PC-3 (cell line): ENCODE results near the gene KIF20A. TPM values are rescaled to one million over a fixed set of nuclear protein-coding genes. Genes with fewer than 3 reads are reported as not detected.
A peak's percentile ranks its signal among the peaks of the same experiment; 100 is the strongest.

Experiments used
- ATAC-seq: fragments of 200-7000 bp; cut with Tn5 transposase; 2 replicates; pipeline ENCODE4 v1.9.1; 2020; ENCODE audit warnings: mild to moderate bottlenecking, moderate library complexity
- BruUV-seq: library from RNA; stranded (reverse); fragments of 400-500 nt; replicated peaks from 2 replicates; lab custom pipeline; 2021; lab: Mats Ljungman, UMichigan
- CTCF ChIA-PET: fragments of 300-600 bp; sonication (Branson Sonifier 250); formaldehyde crosslinking; loops from one replicate; lab custom pipeline; 2022; ENCODE audit warnings: antibody characterized with exemption; lab: Charles Lee
- POLR2A ChIA-PET: fragments of 300-600 bp; sonication (Branson Sonifier 250); formaldehyde crosslinking; loops from one replicate; lab custom pipeline; 2022; ENCODE audit warnings: antibody characterized with exemption; ENCODE audit not compliant: unreplicated experiment; lab: Charles Lee
- DNase-seq: peaks from one replicate; pipeline ENCODE4 v3.0.0-alpha.2; 2015
- H2AFZ ChIP-seq: fragments of 300-600 bp; sonication (generic); 2 replicates; pipeline ENCODE4 v1.6.0; 2016; ENCODE audit warnings: antibody characterized with exemption, low read length
- H3F3A ChIP-seq: fragments of 300-600 bp; sonication (generic); one replicate; pipeline ENCODE4 v1.6.0; 2017; ENCODE audit warnings: antibody characterized with exemption, low read length, control low read depth, mild to moderate bottlenecking; ENCODE audit not compliant: unreplicated experiment
- H3K27ac ChIP-seq: fragments of 300-600 bp; sonication (generic); 2 replicates; pipeline ENCODE4 v1.5.1; 2016; ENCODE audit warnings: mild to moderate bottlenecking, low read length
- H3K27me3 ChIP-seq: fragments of 300-600 bp; sonication (generic); 2 replicates; pipeline ENCODE4 v1.6.1; 2016; ENCODE audit warnings: low read length, mixed read lengths
- H3K36me3 ChIP-seq: fragments of 300-600 bp; sonication (generic); 2 replicates; pipeline ENCODE4 v1.6.1; 2016; ENCODE audit warnings: low read depth, mixed run types, low read length, mixed read lengths
- H3K4me1 ChIP-seq: fragments of 300-600 bp; sonication (generic); 2 replicates; pipeline ENCODE4 v1.5.1; 2016; ENCODE audit warnings: low read length; ENCODE audit not compliant: insufficient read depth
- H3K4me2 ChIP-seq: fragments of 300-600 bp; sonication (generic); 2 replicates; pipeline ENCODE4 v1.6.0; 2016; ENCODE audit warnings: low read length
- H3K4me3 ChIP-seq: fragments of 300-600 bp; sonication (generic); 2 replicates; pipeline ENCODE4 v1.5.1; 2016; ENCODE audit warnings: mild to moderate bottlenecking, low read length, mixed read lengths
- H3K79me2 ChIP-seq: fragments of 300-600 bp; sonication (generic); 2 replicates; pipeline ENCODE4 v1.6.1; 2017; ENCODE audit warnings: low read length, mixed read lengths
- H3K9ac ChIP-seq: fragments of 300-600 bp; sonication (generic); 2 replicates; pipeline ENCODE4 v1.6.0; 2016; ENCODE audit warnings: mild to moderate bottlenecking, low read length
- H3K9me2 ChIP-seq: fragments of 300-600 bp; sonication (generic); replicated peaks from 2 replicates; pipeline ENCODE4 v1.6.1; 2016; ENCODE audit warnings: mixed run types, low read length, mixed read lengths
- H3K9me3 ChIP-seq: fragments of 300-600 bp; sonication (generic); 2 replicates; pipeline ENCODE4 v1.6.1; 2016; ENCODE audit warnings: low read length, mixed read lengths
- H4K20me1 ChIP-seq: fragments of 300-600 bp; sonication (generic); 2 replicates; pipeline ENCODE4 v1.6.1; 2016; ENCODE audit warnings: low read length, mixed read lengths
- EZH2 ChIP-seq: fragments of 300-600 bp; sonication (generic); IDR thresholded peaks from one replicate; pipeline ENCODE4 v1.6.1; 2017; ENCODE audit warnings: antibody characterized with exemption, mild to moderate bottlenecking, low read length; ENCODE audit not compliant: unreplicated experiment
- EZH2phosphoT487 ChIP-seq: fragments of 300-600 bp; sonication (generic); IDR thresholded peaks from 2 replicates; pipeline ENCODE4 v1.6.1; 2018; ENCODE audit warnings: mild to moderate bottlenecking, antibody characterized with exemption, low read length, borderline replicate concordance
- intact Hi-C: fragments of 100-400 bp; cut with micrococcal nuclease; formaldehyde crosslinking; loops from 2 replicates; pipeline ENCODE4 v1.9.0; 2023
- total RNA-seq: library from RNA; depleted of rRNA; stranded (reverse); fragments of >200 nt; gene quantifications from 2 replicates; pipeline ENCODE4 v1.2.3, GENCODE V29; 2014
- TF ChIP-seq, protein P1 (sequence below): fragments of 300-600 bp; sonication (generic); conservative IDR thresholded peaks from 2 replicates; pipeline ENCODE4 v1.5.1; 2017; ENCODE audit warnings: antibody characterized with exemption, low read depth, mild to moderate bottlenecking, low read length

The KIF20A gene
- total RNA-seq, 1 experiment from 2014 or later: 55.5 TPM

DNA sequence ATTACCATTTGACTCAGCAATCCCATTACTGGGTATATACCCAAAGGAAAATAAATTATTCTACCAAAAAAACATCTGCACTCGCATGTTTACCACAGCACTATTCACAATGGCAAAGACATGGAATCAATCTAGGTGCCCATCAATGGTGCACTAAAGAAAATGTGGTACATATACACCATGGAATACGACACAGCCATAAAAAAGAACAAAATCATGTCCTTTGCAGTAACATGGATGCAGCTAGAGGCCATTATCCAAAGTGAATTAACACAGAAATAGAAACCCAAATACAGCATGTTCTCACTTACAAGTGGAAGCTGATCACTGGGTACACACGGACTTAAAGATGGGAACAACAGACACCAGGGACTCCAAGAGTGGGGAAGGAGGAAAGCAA is 32.1 kb downstream of the KIF20A start:
- Histone ChIP-seq H3F3A (no peaks in the 10 kb centered on the region), H3K9ac (no peak overlapping the region), H3K27ac (no peak overlapping the region), H3K79me2 (peaks cover 51% of the 10 kb centered on the region), H3K27me3 (no peaks in the 10 kb centered on the region), H3K4me3 (no peak overlapping the region), H2AFZ (no peak overlapping the region), H3K9me3 (no peaks in the 10 kb centered on the region), H3K4me1 (peaks cover 5% of the 10 kb centered on the region), H3K9me2 (no peaks in the 10 kb centered on the region), H3K36me3 (peaks cover 2% of the 10 kb centered on the region; the same call in 1 of the 2 replicates), H4K20me1 (no peaks in the 10 kb centered on the region), H3K4me2 (no peak overlapping the region)
- ATAC-seq (no peak), DNase-seq (no peak)
- BruUV-seq: no TSS peak
- intact Hi-C loops: no loop called here
- TF ChIP-seq EZH2phosphoT487 (no peak), EZH2 (no peak)
- TF ChIP-seq, protein P1, sequence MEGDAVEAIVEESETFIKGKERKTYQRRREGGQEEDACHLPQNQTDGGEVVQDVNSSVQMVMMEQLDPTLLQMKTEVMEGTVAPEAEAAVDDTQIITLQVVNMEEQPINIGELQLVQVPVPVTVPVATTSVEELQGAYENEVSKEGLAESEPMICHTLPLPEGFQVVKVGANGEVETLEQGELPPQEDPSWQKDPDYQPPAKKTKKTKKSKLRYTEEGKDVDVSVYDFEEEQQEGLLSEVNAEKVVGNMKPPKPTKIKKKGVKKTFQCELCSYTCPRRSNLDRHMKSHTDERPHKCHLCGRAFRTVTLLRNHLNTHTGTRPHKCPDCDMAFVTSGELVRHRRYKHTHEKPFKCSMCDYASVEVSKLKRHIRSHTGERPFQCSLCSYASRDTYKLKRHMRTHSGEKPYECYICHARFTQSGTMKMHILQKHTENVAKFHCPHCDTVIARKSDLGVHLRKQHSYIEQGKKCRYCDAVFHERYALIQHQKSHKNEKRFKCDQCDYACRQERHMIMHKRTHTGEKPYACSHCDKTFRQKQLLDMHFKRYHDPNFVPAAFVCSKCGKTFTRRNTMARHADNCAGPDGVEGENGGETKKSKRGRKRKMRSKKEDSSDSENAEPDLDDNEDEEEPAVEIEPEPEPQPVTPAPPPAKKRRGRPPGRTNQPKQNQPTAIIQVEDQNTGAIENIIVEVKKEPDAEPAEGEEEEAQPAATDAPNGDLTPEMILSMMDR: no peak
- ChIA-PET CTCF (no interaction called here), POLR2A (no interaction called here)

DNA sequence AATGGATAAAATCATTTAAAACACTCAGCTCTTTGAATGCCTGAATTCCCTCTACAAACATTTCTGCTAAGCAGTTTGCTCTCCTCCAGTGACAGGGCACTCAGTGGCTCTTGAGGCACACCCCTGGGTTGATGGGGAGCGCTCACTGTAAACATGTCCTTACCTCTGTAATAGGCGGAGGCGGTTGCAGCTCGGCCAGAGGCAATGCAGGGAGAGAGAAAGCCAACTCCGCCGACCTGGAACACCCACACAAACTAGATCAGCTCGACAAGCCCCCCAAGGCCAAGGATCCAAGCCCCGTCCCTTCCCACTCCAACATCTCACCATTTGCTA is 33.9 kb downstream of the KIF20A start:
- no peaks in the 10 kb centered on the region for H3K9me2 ChIP-seq
- intact Hi-C loops: no loop called here
- H3K4me3 ChIP-seq: peak overlapping the region; percentile 100
- no peaks in the 10 kb centered on the region; the same call in 1 of the 2 replicates for H3K36me3 ChIP-seq
- BruUV-seq: TSS peak; percentile 82
- DNase-seq (no peak), ATAC-seq (peak; percentile 49)
- H3K9ac ChIP-seq: peak overlapping the region; percentile 96
- no peak overlapping the region; the same call in 1 of the 2 replicates for H3K27ac ChIP-seq
- H2AFZ ChIP-seq: peak overlapping the region; percentile 88
- H4K20me1 ChIP-seq: no peaks in the 10 kb centered on the region
- no peaks in the 10 kb centered on the region for H3K27me3 ChIP-seq
- POLR2A ChIA-PET: no interaction called here
- H3F3A ChIP-seq: no peaks in the 10 kb centered on the region
- H3K79me2 ChIP-seq: peaks cover 47% of the 10 kb centered on the region
- peaks cover 5% of the 10 kb centered on the region for H3K4me1 ChIP-seq
- H3K4me2 ChIP-seq: peak overlapping the region; percentile 83
- no peak for TF ChIP-seq EZH2phosphoT487
- TF ChIP-seq EZH2: no peak
- TF ChIP-seq, protein P1: no peak
- H3K9me3 ChIP-seq: no peaks in the 10 kb centered on the region
- CTCF ChIA-PET: interaction anchor here (0.6 kb wide), 1 partner anchor 250 kb away, joined by 11 read pairs; no protein-coding TSS in a partner anchor
